Measurements from ENCODE around the gene LANCL2. TPM values are rescaled to one million over a fixed set of nuclear protein-coding genes. Genes with fewer than 3 reads are reported as not detected.

LANCL2 gene
- polyA plus RNA-seq, 3 donors, result 6.4 to 11.8 (median 8.3) TPM

DNA sequence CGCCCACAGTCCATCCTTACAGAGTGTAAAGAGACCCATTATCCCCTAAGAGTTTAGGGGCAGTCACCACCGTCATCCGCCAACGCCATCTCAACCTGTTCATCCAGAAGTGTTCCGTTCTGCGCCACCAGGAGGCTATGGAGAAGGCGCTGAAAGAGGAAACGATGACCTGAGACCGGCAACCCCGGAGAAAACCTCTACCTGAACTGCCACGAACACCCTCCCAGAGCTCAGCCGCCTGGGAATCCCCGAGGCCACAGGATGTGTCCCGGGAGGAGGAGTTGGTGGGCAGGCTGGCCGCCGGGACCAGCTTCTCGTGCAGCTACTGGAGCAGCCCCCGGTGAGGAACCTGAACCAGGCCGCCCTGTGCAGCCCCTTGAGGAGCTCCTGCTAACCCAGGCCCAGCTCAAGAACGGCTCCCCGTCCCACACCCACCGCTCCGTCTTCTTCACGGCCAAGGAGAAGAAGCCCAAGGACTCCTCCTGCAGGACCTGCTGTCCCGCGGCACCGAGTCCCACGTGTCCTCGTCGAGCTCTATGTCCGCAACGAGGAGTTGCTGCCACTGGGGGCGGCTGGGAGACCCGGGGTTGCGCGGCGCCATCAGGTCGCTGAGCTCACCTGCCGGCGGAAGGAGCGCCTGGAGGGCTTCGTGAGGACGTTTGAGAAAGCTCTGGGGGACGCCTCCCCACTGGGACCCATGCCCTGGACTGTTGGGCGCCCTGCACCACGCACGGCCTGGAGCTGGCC, 21.1 kb upstream of the LANCL2 start:
- H3K4me1 ChIP-seq (ENCODE audit: control insufficient read depth in 1 of 2, insufficient read depth in 2 of 2, low read length in 2 of 2), result no peaks in the 10 kb centered on the region
- no peak overlapping the region for H3K27ac ChIP-seq (ENCODE audit: low read depth in 1 of 2, low read length in 2 of 2)
- no peak overlapping the region for H3K4me3 ChIP-seq (replicated peaks in 1 of 3; ENCODE audit: low read depth in 2 of 3, low read length in 3 of 3)
- Mint-ChIP-seq H3K4me1 (no peaks in the 10 kb centered on the region), H3K27ac (no peak overlapping the region), H3K27me3 (ENCODE audit: low read depth in 3 of 3) (peaks cover 7 to 10% (median 7%) of the 10 kb centered on the region in 3 donors), H3K36me3 (no peaks in the 10 kb centered on the region), H3K9me3 (peaks cover 14 to 42% (median 31%) of the 10 kb centered on the region in 7 donors), H3K4me3 (no peak overlapping the region)
- 92% methylated on average over 46 of the region's 47 CpGs for WGBS (ENCODE audit: insufficient coverage)
- intact Hi-C loops (cut with micrococcal nuclease), result no loop called here
- no peak overlapping the region for H2AFZ ChIP-seq (ENCODE audit: insufficient read depth, low read depth, low read length, poor library complexity, severe bottlenecking)
- TF ChIP-seq, protein P1, sequence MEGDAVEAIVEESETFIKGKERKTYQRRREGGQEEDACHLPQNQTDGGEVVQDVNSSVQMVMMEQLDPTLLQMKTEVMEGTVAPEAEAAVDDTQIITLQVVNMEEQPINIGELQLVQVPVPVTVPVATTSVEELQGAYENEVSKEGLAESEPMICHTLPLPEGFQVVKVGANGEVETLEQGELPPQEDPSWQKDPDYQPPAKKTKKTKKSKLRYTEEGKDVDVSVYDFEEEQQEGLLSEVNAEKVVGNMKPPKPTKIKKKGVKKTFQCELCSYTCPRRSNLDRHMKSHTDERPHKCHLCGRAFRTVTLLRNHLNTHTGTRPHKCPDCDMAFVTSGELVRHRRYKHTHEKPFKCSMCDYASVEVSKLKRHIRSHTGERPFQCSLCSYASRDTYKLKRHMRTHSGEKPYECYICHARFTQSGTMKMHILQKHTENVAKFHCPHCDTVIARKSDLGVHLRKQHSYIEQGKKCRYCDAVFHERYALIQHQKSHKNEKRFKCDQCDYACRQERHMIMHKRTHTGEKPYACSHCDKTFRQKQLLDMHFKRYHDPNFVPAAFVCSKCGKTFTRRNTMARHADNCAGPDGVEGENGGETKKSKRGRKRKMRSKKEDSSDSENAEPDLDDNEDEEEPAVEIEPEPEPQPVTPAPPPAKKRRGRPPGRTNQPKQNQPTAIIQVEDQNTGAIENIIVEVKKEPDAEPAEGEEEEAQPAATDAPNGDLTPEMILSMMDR (IDR thresholded peaks at IDR 0.05), result no peak
- no peaks in the 10 kb centered on the region for H3K27me3 ChIP-seq (ENCODE audit: control insufficient read depth in 2 of 2, insufficient read depth in 2 of 2, low read length in 2 of 2)
- H4K20me1 ChIP-seq (ENCODE audit: insufficient read depth, low read length), result no peaks in the 10 kb centered on the region
- peaks cover 21 to 36% of the 10 kb centered on the region in 2 donors for H3K9me3 ChIP-seq (replicated peaks in 1 of 2; ENCODE audit: control insufficient read depth in 1 of 2, insufficient read depth in 1 of 2, low read length in 2 of 2)
- no peak overlapping the region for H3K4me2 ChIP-seq (replicated peaks; ENCODE audit: extremely low read depth, low read length, poor library complexity, severe bottlenecking)
- DNase-seq, result no peak
- no peaks in the 10 kb centered on the region for H3K36me3 ChIP-seq (replicated peaks in 1 of 2; ENCODE audit: control insufficient read depth in 1 of 2, insufficient read depth in 2 of 2, low read length in 2 of 2)
- H3K79me2 ChIP-seq (ENCODE audit: insufficient read depth, low read length), result no peaks in the 10 kb centered on the region
- H3K9ac ChIP-seq (ENCODE audit: insufficient read depth, low read length, poor library complexity, severe bottlenecking), result no peak overlapping the region

DNA sequence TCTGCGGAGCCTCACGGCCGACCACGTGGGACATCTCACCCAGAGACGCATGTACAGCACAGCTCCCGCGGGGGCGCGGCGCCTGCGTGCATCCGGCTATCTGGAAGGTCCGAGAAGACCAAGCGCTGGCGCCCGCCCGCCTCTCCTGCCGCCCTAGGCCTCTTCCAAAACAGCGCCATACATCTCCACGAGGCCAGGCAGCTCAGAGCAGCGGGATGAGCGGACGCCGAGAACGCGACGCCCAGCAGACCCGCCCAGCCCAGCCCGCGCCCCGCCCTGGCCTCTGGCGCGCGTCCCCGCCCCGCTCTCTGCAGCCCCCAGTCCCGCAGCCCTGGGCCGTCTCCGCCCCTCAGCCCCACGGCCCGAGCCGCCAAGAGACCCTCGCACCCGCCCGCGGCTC, 20.3 kb upstream of the LANCL2 start:
- Histone ChIP-seq H2AFZ (ENCODE audit: insufficient read depth, low read depth, low read length, poor library complexity, severe bottlenecking) (no peak overlapping the region), H4K20me1 (ENCODE audit: insufficient read depth, low read length) (no peaks in the 10 kb centered on the region), H3K9me3 (replicated peaks in 1 of 2; ENCODE audit: control insufficient read depth in 1 of 2, insufficient read depth in 1 of 2, low read length in 2 of 2) (peaks cover 21 to 36% of the 10 kb centered on the region in 2 donors), H3K79me2 (ENCODE audit: insufficient read depth, low read length) (no peaks in the 10 kb centered on the region), H3K4me3 (replicated peaks in 1 of 3; ENCODE audit: low read depth in 2 of 3, low read length in 3 of 3) (no peak overlapping the region), H3K27me3 (ENCODE audit: control insufficient read depth in 2 of 2, insufficient read depth in 2 of 2, low read length in 2 of 2) (no peaks in the 10 kb centered on the region), H3K4me2 (replicated peaks; ENCODE audit: extremely low read depth, low read length, poor library complexity, severe bottlenecking) (no peak overlapping the region), H3K36me3 (replicated peaks in 1 of 2; ENCODE audit: control insufficient read depth in 1 of 2, insufficient read depth in 2 of 2, low read length in 2 of 2) (no peaks in the 10 kb centered on the region), H3K9ac (ENCODE audit: insufficient read depth, low read length, poor library complexity, severe bottlenecking) (no peak overlapping the region), H3K4me1 (ENCODE audit: control insufficient read depth in 1 of 2, insufficient read depth in 2 of 2, low read length in 2 of 2) (no peaks in the 10 kb centered on the region), H3K27ac (ENCODE audit: low read depth in 1 of 2, low read length in 2 of 2) (no peak overlapping the region)
- DNase-seq, result no peak
- peaks cover 14 to 43% (median 31%) of the 10 kb centered on the region in 7 donors for H3K9me3 Mint-ChIP-seq
- intact Hi-C loops (cut with micrococcal nuclease), result no loop called here
- H3K27ac Mint-ChIP-seq, result no peak overlapping the region
- TF ChIP-seq, protein P1 (IDR thresholded peaks at IDR 0.05), result no peak
- 62% methylated on average over 42 of the region's 46 CpGs for WGBS (ENCODE audit: insufficient coverage)
- no peaks in the 10 kb centered on the region for H3K4me1 Mint-ChIP-seq
- no peak overlapping the region for H3K4me3 Mint-ChIP-seq
- peaks cover 6 to 10% (median 9%) of the 10 kb centered on the region in 3 donors for H3K27me3 Mint-ChIP-seq (ENCODE audit: low read depth in 3 of 3)
- no peaks in the 10 kb centered on the region for H3K36me3 Mint-ChIP-seq

Measured in CD14-positive monocyte (primary cell).